Activated T-cell treated with anti-CD3 and anti-CD28 coated beads, Interleukin-2, amount 50 U/mL, for 24 hours (primary cell): ENCODE data around the gene PTPRJ.
"Not testable (repeated sequence)": the region's sequence is repeated elsewhere in the genome, so short reads cannot be mapped to it uniquely, and the experiment has no call there.

ENCODE experiments used
- DNase-seq: peaks from one replicate; pipeline ENCODE4 v3.0.0-alpha.2; 2020
- H3K27ac Mint-ChIP-seq: 2 replicates; pipeline ENCODE4 v1.8.0; 2020; ENCODE audit warnings: mild to moderate bottlenecking, mixed read lengths
- H3K27me3 Mint-ChIP-seq: 2 replicates; pipeline ENCODE4 v1.8.0; 2020; ENCODE audit warnings: mixed read lengths
- H3K36me3 Mint-ChIP-seq: 2 replicates; pipeline ENCODE4 v1.8.0; 2020; ENCODE audit warnings: low read depth, mixed read lengths
- H3K4me1 Mint-ChIP-seq: 2 replicates; pipeline ENCODE4 v1.8.0; 2020; ENCODE audit warnings: low read depth, mixed read lengths
- H3K4me3 Mint-ChIP-seq: 2 replicates; pipeline ENCODE4 v1.8.0; 2020; ENCODE audit warnings: mild to moderate bottlenecking, moderate library complexity, mixed read lengths
- H3K9me3 Mint-ChIP-seq: 2 replicates; pipeline ENCODE4 v1.8.0; 2020; ENCODE audit warnings: mixed read lengths

PTPRJ gene

DNA sequence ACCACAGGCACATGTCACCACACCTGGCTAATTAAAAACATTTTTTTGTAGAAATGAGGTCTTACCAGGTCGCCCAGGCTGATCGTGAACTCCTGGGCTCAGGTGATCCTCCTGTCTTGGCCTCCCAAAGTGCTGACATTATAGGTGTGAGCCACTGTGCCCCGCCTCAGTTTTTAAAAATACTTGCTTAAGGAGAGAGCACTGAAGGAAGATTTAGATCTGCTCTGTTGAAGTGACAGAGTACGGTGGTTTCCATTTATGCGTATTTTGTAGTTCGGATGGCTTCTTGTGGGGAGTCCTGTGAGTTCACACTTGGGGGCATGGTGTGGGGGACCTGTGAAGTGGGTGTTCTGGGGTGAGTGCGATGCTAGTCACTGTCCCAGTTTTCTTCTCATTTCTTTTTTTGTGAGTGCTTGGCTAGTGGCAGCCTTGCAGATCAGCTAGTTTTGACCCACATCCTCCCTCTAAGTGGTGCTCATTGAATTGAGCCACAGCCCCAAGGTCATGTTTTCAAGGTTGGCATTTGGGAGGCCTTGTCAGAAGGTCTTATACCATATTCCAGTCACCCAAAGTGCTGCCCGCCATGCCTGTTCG lies 31.5 kb downstream of the PTPRJ start:
- Mint-ChIP-seq H3K27me3 (no peaks in the 10 kb centered on the region), H3K4me1 (peaks cover 82% of the 10 kb centered on the region), H3K36me3 (peaks cover 27% of the 10 kb centered on the region), H3K27ac (peak overlapping the region; percentile 95), H3K9me3 (no peaks in the 10 kb centered on the region), H3K4me3 (peak overlapping the region; percentile 63)
- DNase-seq: peak; percentile 69

- Mint-ChIP-seq H3K36me3 (peaks cover 22% of the 10 kb centered on the region), H3K4me3 (peak overlapping the region; percentile 55), H3K4me1 (peaks cover 88% of the 10 kb centered on the region), H3K9me3 (no peaks in the 10 kb centered on the region), H3K27me3 (no peaks in the 10 kb centered on the region), H3K27ac (peak overlapping the region; percentile 95)
- peak; percentile 65 for DNase-seq
These were observed 33.0 kb downstream of the PTPRJ start for GRCh38 chr11:48013269-48013901.

DNA sequence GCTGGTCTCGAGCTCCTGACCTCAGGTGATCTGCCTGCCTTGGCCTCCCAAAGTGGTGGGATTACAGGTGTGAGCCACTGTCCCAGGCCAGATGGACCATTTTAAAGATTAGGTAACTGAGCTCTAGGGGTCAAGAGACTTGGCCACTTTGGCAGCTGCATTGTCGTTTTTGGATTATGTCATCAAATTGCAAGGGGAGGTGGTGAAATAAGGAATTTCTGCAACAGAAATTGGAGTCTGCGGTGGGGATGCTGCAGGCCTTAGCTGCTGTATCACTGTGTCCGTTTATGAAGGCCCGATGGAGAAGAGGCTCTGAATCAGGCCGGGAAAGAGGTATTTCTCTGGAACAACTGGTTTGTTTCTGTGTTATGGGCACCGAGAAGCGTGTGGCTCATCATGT lies 34.6 kb downstream of the PTPRJ start:
- Mint-ChIP-seq H3K27me3 (no peaks in the 10 kb centered on the region), H3K27ac (peak overlapping the region; percentile 71), H3K4me3 (no peak overlapping the region), H3K4me1 (peaks cover 88% of the 10 kb centered on the region), H3K9me3 (peaks cover 1% of the 10 kb centered on the region), H3K36me3 (peaks cover 16% of the 10 kb centered on the region)
- DNase-seq: no peak

DNA sequence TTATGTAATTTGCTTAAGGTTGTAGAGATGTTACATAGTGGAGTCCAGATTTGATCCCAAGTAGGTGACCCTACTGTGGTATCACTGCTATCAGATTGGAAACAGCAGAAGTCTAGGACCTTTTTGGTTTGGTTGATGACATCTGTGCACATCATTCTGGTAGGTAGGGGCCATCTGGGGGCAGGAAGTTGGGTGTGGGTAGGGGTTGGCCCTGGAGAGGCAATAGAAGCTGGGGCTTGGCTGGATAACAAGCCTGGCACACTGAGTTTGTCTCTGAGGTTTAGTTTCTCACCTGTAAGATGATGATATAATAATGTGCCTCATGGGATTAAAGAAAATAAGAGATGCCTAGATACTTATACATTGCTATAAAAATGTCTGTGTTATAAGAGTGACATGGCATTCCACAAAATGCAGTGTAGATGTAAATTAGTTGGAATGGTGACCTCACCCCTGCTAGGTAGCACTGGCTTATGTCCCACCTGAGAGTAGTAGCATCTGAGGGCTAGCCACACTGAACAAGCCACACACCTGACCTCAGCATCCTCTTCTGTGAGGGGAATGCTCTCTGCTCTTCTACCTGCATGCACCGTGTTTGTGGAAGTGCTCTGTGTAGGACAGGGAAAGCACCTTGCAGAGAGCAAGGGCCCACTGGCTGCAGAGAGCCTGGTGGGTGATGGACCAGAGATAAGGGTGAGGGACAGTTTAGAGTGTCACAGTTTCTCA lies 36.9 kb downstream of the PTPRJ start:
- H3K36me3 Mint-ChIP-seq: peaks cover 24% of the 10 kb centered on the region
- peak overlapping the region; percentile 91 for H3K27ac Mint-ChIP-seq
- H3K4me3 Mint-ChIP-seq: no peak overlapping the region
- H3K9me3 Mint-ChIP-seq: peaks cover 2% of the 10 kb centered on the region
- no peaks in the 10 kb centered on the region for H3K27me3 Mint-ChIP-seq
- DNase-seq: no peak
- H3K4me1 Mint-ChIP-seq: peaks cover 88% of the 10 kb centered on the region

GRCh38 chr11:48017831-48018527 lies 37.6 kb downstream of the PTPRJ start:
- H3K27ac Mint-ChIP-seq: peak overlapping the region; percentile 91
- no peaks in the 10 kb centered on the region for H3K27me3 Mint-ChIP-seq
- H3K4me1 Mint-ChIP-seq: peaks cover 88% of the 10 kb centered on the region
- DNase-seq: no peak
- H3K36me3 Mint-ChIP-seq: peaks cover 27% of the 10 kb centered on the region
- peaks cover 2% of the 10 kb centered on the region for H3K9me3 Mint-ChIP-seq
- H3K4me3 Mint-ChIP-seq: peak overlapping the region; percentile 52

DNA sequence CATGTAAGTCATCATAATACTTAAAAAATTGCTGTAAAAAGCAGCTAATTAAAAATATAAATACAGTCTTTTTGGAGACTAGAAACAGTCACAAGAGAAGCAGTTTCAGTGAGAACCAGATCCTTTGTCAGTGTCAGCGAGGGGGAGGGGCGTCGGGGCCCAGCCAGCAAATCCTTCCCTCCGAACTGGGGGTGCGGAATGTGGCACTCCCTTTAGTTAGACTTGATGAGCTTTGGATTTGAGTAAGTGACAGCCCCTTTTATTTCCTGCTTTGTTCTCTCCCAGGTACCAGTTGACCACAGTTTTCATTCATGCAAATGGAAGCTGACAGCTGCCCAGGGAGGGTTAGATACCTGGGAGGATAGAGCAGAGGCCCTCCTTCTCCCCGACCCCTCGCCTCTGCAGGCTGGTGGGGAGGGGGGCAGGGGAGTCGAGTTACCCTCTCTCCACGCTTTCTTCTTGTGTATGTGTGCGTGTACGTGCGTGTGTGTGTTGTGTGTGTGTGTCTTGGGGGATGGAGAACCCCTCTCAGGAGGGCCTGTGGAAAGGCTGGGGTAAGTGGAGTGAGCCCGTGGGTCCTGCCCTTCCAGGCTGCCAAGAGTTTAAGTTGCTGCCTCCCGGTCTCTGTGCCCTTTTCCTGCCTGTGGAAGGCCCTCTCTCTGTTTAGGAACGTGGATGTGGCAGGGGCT lies 38.3 kb downstream of the PTPRJ start:
- Mint-ChIP-seq H3K27me3 (no peaks in the 10 kb centered on the region), H3K4me1 (peaks cover 83% of the 10 kb centered on the region), H3K27ac (peak overlapping the region; percentile 91), H3K4me3 (peak overlapping the region; percentile 52), H3K9me3 (peaks cover 2% of the 10 kb centered on the region), H3K36me3 (peaks cover 27% of the 10 kb centered on the region)
- DNase-seq: no peak

- no peaks in the 10 kb centered on the region for H3K27me3 Mint-ChIP-seq
- H3K9me3 Mint-ChIP-seq: peaks cover 2% of the 10 kb centered on the region
- H3K27ac Mint-ChIP-seq: peak overlapping the region; percentile 91
- H3K36me3 Mint-ChIP-seq: peaks cover 26% of the 10 kb centered on the region
- H3K4me1 Mint-ChIP-seq: peaks cover 78% of the 10 kb centered on the region
- no peak for DNase-seq
- peak overlapping the region; percentile 52 for H3K4me3 Mint-ChIP-seq
These were observed 38.8 kb downstream of the PTPRJ start for GRCh38 chr11:48019217-48019584.

- no peak for DNase-seq
- peaks cover 75% of the 10 kb centered on the region for H3K4me1 Mint-ChIP-seq
- peaks cover 26% of the 10 kb centered on the region for H3K36me3 Mint-ChIP-seq
- H3K27ac Mint-ChIP-seq: peak overlapping the region; percentile 91
- peak overlapping the region; percentile 37 for H3K4me3 Mint-ChIP-seq
- no peaks in the 10 kb centered on the region for H3K27me3 Mint-ChIP-seq
- H3K9me3 Mint-ChIP-seq: peaks cover 2% of the 10 kb centered on the region
These were observed 39.2 kb downstream of the PTPRJ start for GRCh38 chr11:48019595-48019994.

DNA sequence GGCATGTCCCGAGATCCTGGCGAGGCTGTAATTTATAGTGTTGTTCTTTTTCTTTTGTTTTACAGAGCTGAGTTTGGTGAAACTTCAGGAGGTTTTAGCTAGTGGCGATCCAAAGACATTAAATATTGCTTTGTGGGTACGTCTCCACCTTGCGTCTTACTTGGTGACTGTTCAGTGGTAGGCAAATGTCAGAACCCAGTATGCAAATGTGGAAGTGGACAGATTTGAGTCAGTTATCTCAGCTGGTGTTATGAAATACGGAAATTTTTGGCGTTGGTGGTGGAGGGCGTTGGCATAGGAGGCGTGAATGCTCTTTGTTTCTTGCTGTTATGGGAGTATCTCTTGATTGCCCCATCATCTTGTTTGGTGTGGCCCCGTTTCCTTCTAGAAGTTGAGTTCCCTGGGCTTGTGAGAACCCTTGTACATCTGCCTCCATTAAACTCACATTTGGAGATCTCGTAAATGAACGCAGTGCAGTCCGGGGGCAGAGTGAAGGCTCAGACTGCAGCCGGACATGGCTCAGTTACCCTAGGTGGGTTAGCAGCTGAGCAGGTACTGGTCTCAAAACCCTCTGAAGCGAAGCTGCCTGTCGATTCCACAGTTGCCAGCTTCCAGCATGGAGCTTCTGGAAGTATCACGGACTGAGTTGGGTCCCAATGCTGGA lies 39.9 kb downstream of the PTPRJ start:
- DNase-seq: peak; percentile 57
- H3K9me3 Mint-ChIP-seq: peaks cover 2% of the 10 kb centered on the region
- H3K27me3 Mint-ChIP-seq: no peaks in the 10 kb centered on the region
- peak overlapping the region; percentile 91 for H3K27ac Mint-ChIP-seq
- peaks cover 21% of the 10 kb centered on the region for H3K36me3 Mint-ChIP-seq
- H3K4me1 Mint-ChIP-seq: peaks cover 69% of the 10 kb centered on the region
- H3K4me3 Mint-ChIP-seq: peak overlapping the region; percentile 37

- H3K9me3 Mint-ChIP-seq, DNase-seq, H3K27ac Mint-ChIP-seq, H3K4me3 Mint-ChIP-seq, H3K27me3 Mint-ChIP-seq: not testable (repeated sequence)
- Mint-ChIP-seq H3K36me3 (peaks cover 21% of the 10 kb centered on the region), H3K4me1 (peaks cover 67% of the 10 kb centered on the region)
These were observed 41.0 kb downstream of the PTPRJ start for GRCh38 chr11:48021201-48021820.

DNA sequence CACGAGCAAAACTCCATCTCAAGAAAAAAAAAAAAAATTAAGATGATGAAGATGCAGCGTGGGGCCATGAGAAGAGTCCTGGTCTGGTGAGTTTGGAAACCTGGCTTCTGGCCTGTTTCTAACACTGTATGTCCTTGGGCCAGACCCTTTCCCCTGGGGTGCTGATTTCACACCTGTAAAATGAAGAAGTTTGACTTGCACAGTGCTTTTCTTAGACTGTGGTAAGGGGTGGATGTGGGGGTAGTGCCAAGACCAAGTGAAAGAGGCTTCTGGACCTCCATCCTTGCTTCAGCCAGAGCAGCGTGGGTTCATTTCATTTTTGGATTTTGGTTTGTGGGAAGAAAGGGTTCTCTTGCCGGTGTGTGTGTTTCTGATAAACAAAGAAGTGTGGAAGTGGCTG lies 42.1 kb downstream of the PTPRJ start:
- H3K27me3 Mint-ChIP-seq: no peaks in the 10 kb centered on the region
- peaks cover 21% of the 10 kb centered on the region for H3K36me3 Mint-ChIP-seq
- H3K4me1 Mint-ChIP-seq: peaks cover 57% of the 10 kb centered on the region
- DNase-seq: no peak
- H3K4me3 Mint-ChIP-seq: no peak overlapping the region
- H3K27ac Mint-ChIP-seq: no peak overlapping the region
- H3K9me3 Mint-ChIP-seq: peaks cover 2% of the 10 kb centered on the region

- H3K27ac Mint-ChIP-seq, DNase-seq, H3K9me3 Mint-ChIP-seq, H3K4me3 Mint-ChIP-seq, H3K27me3 Mint-ChIP-seq: not testable (repeated sequence)
- H3K36me3 Mint-ChIP-seq: peaks cover 27% of the 10 kb centered on the region
- H3K4me1 Mint-ChIP-seq: peaks cover 51% of the 10 kb centered on the region
These were observed 43.2 kb downstream of the PTPRJ start for GRCh38 chr11:48023608-48024007.

DNA sequence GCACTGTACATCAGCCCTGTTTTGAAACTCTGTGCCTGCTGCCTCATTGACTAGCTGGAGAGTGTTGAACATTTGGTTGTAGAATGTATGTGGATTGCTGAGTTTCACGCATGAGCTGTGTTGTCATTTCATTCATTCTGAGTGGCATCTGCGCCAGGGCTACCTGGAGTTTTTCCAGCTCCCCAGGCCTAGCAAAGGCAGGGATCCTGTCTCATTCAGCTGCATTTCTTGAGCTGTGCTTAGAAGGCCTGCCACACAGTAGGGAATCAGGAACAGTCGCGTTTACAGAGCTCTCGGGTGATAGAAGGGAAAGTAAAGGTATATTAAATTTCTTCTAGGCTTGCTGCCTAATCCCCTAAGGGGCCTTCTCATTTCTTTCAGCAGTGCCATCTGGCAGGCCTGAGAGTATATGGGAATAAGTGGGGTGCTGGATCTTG lies 44.3 kb downstream of the PTPRJ start:
- H3K4me3 Mint-ChIP-seq: no peak overlapping the region
- DNase-seq: no peak
- no peak overlapping the region for H3K27ac Mint-ChIP-seq
- peaks cover 2% of the 10 kb centered on the region for H3K9me3 Mint-ChIP-seq
- H3K27me3 Mint-ChIP-seq: no peaks in the 10 kb centered on the region
- H3K4me1 Mint-ChIP-seq: peaks cover 51% of the 10 kb centered on the region
- H3K36me3 Mint-ChIP-seq: peaks cover 32% of the 10 kb centered on the region
